ENCODE measurements around the gene PLPP4. TPM values are rescaled to one million over a fixed set of nuclear protein-coding genes. Genes with fewer than 3 reads are reported as not detected.

PLPP4 gene
- total RNA-seq, 1 donor from 2014 or later: 7.4 TPM

DNA sequence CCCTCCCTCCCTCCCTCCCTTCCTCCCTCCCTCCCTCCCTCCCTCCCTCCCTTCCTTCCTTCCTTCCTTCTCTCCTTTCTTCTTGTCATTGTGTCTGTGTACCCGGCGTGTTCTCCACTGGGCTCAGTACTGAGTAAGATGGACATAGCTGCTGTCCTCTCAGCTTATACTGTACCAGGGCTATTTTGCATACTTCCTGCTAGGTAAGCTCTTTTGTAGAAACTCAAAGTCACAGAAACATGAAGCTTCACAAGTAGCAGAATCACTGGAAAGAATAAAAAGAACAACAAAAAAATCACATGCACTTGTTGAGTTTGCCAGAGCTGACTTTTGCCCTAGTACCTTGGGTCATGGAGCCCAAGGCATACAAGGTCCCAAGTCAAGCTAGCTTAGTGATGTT, 125.7 kb downstream of the PLPP4 start:
- TF ChIP-seq, protein P1, sequence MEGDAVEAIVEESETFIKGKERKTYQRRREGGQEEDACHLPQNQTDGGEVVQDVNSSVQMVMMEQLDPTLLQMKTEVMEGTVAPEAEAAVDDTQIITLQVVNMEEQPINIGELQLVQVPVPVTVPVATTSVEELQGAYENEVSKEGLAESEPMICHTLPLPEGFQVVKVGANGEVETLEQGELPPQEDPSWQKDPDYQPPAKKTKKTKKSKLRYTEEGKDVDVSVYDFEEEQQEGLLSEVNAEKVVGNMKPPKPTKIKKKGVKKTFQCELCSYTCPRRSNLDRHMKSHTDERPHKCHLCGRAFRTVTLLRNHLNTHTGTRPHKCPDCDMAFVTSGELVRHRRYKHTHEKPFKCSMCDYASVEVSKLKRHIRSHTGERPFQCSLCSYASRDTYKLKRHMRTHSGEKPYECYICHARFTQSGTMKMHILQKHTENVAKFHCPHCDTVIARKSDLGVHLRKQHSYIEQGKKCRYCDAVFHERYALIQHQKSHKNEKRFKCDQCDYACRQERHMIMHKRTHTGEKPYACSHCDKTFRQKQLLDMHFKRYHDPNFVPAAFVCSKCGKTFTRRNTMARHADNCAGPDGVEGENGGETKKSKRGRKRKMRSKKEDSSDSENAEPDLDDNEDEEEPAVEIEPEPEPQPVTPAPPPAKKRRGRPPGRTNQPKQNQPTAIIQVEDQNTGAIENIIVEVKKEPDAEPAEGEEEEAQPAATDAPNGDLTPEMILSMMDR (IDR thresholded peaks at IDR 0.05; ENCODE audit: unreplicated experiment): no peak
- H3K4me3 Mint-ChIP-seq: no peak overlapping the region
- no peaks in the 10 kb centered on the region for H3K4me1 Mint-ChIP-seq
- no peaks in the 10 kb centered on the region for H3K9me3 Mint-ChIP-seq
- no peak overlapping the region for H3K27ac Mint-ChIP-seq
- H3K36me3 Mint-ChIP-seq: no peaks in the 10 kb centered on the region
- peaks cover 19% of the 10 kb centered on the region for H3K27me3 Mint-ChIP-seq (ENCODE audit: low read depth)
- DNase-seq (ENCODE audit: low spot score in 2 of 2, unreplicated experiment in 2 of 2): no peak

DNA sequence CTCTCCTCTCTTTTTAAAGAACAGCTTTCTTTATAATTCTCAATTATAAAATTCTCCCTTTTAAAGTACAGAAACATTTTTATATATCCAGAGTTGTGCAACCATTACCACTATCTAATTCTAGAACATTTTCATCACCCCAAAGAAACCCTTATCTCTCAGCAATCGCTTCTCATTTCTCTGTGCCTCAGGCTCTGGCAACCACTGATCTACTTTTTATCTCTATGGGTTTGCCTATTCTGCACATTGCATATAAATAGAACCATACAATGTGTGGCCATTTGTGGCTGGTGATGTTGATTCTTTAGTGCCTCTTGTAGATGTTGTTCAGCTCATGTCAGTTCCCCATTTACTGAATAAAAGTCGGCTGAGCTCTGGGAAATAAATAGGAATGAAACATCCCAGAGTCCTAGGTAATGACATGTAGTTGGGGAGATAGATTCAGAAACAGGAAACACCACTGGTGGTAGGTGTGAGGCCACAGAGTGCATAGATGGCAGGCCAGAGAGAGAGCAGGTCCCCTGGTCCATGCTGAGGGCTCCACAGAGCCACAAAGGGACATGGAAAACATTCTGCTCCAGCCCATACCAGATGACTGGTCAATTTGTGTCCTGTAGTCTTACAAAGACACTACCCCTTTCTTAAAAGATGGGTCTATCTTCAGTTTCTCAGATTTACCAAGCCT, 126.5 kb downstream of the PLPP4 start:
- no peaks in the 10 kb centered on the region for H3K4me1 Mint-ChIP-seq
- H3K9me3 Mint-ChIP-seq: no peaks in the 10 kb centered on the region
- H3K27ac Mint-ChIP-seq: no peak overlapping the region
- H3K36me3 Mint-ChIP-seq: no peaks in the 10 kb centered on the region
- no peak overlapping the region for H3K4me3 Mint-ChIP-seq
- TF ChIP-seq, protein P1 (IDR thresholded peaks at IDR 0.05; ENCODE audit: unreplicated experiment): no peak
- H3K27me3 Mint-ChIP-seq (ENCODE audit: low read depth): peaks cover 21% of the 10 kb centered on the region
- DNase-seq (ENCODE audit: low spot score in 2 of 2, unreplicated experiment in 2 of 2): no peak

DNA sequence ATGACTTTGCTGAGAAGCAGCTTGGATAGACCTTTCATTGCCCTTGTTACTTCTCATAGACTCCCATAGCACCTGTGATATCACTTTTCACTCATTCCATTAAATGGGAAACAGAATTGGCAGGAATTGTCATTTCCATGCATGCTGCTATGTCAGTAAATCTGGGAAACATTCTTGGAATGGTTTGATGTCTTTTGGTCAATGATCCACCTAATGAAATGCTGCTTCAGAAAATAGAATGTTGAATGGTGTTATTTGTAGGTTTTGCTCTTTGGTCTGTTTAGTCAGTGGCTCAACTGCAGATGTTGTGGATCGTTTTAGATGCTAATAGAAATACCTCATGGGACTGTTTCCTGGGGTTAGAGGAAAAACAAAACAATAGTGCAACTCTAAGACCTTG, 127.8 kb downstream of the PLPP4 start:
- no peaks in the 10 kb centered on the region for H3K4me1 Mint-ChIP-seq
- TF ChIP-seq, protein P1 (IDR thresholded peaks at IDR 0.05; ENCODE audit: unreplicated experiment): no peak
- DNase-seq (ENCODE audit: low spot score in 2 of 2, unreplicated experiment in 2 of 2): no peak
- H3K9me3 Mint-ChIP-seq: no peaks in the 10 kb centered on the region
- H3K36me3 Mint-ChIP-seq: no peaks in the 10 kb centered on the region
- no peak overlapping the region for H3K4me3 Mint-ChIP-seq
- no peak overlapping the region for H3K27ac Mint-ChIP-seq
- peaks cover 26% of the 10 kb centered on the region for H3K27me3 Mint-ChIP-seq (ENCODE audit: low read depth)

DNA sequence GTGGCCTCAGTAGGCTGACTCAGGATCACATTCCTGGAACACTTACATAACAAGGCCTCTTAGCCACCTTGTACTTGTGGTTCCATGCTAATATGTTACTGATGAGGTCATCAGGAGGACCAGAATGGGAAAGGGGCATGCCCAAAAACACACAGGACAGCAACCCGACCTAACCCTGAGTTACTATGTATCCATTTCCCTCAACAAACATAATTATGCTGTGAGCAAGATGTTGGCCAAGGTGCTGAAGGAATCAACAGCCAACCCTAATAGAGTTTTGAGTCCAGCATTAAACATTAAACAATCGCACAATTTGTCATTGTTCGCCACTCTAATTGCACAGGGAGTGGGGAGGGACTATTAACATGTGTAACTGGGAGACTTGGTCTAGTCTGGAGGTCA, 129.4 kb downstream of the PLPP4 start:
- H3K36me3 Mint-ChIP-seq: no peaks in the 10 kb centered on the region
- DNase-seq (ENCODE audit: low spot score in 2 of 2, unreplicated experiment in 2 of 2): no peak
- H3K4me1 Mint-ChIP-seq: no peaks in the 10 kb centered on the region
- no peak overlapping the region for H3K4me3 Mint-ChIP-seq
- H3K27me3 Mint-ChIP-seq (ENCODE audit: low read depth): peaks cover 28% of the 10 kb centered on the region
- H3K9me3 Mint-ChIP-seq: no peaks in the 10 kb centered on the region
- TF ChIP-seq, protein P1 (IDR thresholded peaks at IDR 0.05; ENCODE audit: unreplicated experiment): no peak
- no peak overlapping the region for H3K27ac Mint-ChIP-seq

DNA sequence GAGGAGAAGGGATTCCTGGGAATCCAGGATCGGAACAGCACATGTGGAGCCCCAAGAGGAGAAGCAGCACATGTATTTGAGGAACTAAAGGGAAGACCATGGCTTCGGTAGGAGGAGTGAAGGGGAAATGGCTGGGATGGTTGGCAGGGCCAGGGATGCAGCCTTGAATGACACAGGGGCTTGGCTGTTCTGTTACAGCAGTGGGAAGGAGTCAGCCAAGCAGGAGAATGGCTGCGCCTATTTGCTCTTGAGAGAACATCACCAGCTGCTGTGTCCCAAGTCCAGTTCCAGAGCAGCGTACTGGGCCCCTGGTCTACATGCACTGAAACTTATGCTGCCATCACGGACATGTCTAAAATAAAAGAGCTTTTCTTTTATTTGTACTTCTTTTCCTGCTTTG, 130.0 kb downstream of the PLPP4 start:
- Mint-ChIP-seq H3K4me1 (no peaks in the 10 kb centered on the region), H3K36me3 (no peaks in the 10 kb centered on the region), H3K27me3 (ENCODE audit: low read depth) (peaks cover 29% of the 10 kb centered on the region), H3K9me3 (peaks cover 2% of the 10 kb centered on the region), H3K4me3 (no peak overlapping the region), H3K27ac (no peak overlapping the region)
- no peak for DNase-seq (ENCODE audit: low spot score in 2 of 2, unreplicated experiment in 2 of 2)
- TF ChIP-seq, protein P1 (IDR thresholded peaks at IDR 0.05; ENCODE audit: unreplicated experiment): no peak

Data from mesothelial cell of epicardium (in vitro differentiated cells).